ENCODE results near the gene TMEM98. TPM values are rescaled to one million over a fixed set of nuclear protein-coding genes. Genes with fewer than 3 reads are reported as not detected.

TMEM98 gene
- total RNA-seq, 2 donors from 2014 or later, result 134 to 137 TPM

- Mint-ChIP-seq H3K27me3 (ENCODE audit: insufficient read depth) (no peaks in the 10 kb centered on the region), H3K4me1 (peaks cover 30% of the 10 kb centered on the region), H3K27ac (no peak overlapping the region), H3K9me3 (peaks cover 4% of the 10 kb centered on the region), H3K4me3 (no peak overlapping the region), H3K36me3 (ENCODE audit: low read depth) (no peaks in the 10 kb centered on the region)
- WGBS, 2 experiments (ENCODE audit: insufficient coverage in 1 of 2, insufficient read length in 1 of 2), result 90 to 93% methylated on average over 1 to 6 of the region's 6 CpGs
- no peaks in the 10 kb centered on the region for H3K36me3 ChIP-seq (ENCODE audit: control insufficient read depth, insufficient read depth, low read length)
- TF ChIP-seq CTCF (conservative IDR thresholded peaks at IDR 0.05), result no peak
- H3K4me3 ChIP-seq (ENCODE audit: low read length), result no peak overlapping the region
- H3K27me3 ChIP-seq (ENCODE audit: control insufficient read depth, insufficient read depth, low read length, poor library complexity, severe bottlenecking), result no peaks in the 10 kb centered on the region
- no peaks in the 10 kb centered on the region for H3K9me3 ChIP-seq (ENCODE audit: control insufficient read depth, low read length)
- H3K27ac ChIP-seq (ENCODE audit: low read depth, low read length), result no peak overlapping the region
- no peak overlapping the region for H3K9ac ChIP-seq (ENCODE audit: extremely low read depth, low read length, poor library complexity, severe bottlenecking)
- H3K4me1 ChIP-seq (ENCODE audit: control insufficient read depth, insufficient read depth, low read length), result no peaks in the 10 kb centered on the region
- no peak for DNase-seq
Observed at GRCh38 chr17:32907583-32907982, 20.4 kb upstream of the TMEM98 start.

- Mint-ChIP-seq H3K4me1 (peaks cover 21% of the 10 kb centered on the region), H3K4me3 (no peak overlapping the region), H3K27ac (no peak overlapping the region), H3K9me3 (no peaks in the 10 kb centered on the region), H3K27me3 (ENCODE audit: insufficient read depth) (no peaks in the 10 kb centered on the region), H3K36me3 (ENCODE audit: low read depth) (no peaks in the 10 kb centered on the region)
- H3K27ac ChIP-seq (ENCODE audit: low read depth, low read length), result no peak overlapping the region
- TF ChIP-seq CTCF (conservative IDR thresholded peaks at IDR 0.05), result peak; percentile 86
- H3K9ac ChIP-seq (ENCODE audit: extremely low read depth, low read length, poor library complexity, severe bottlenecking), result no peak overlapping the region
- H3K4me1 ChIP-seq (ENCODE audit: control insufficient read depth, insufficient read depth, low read length), result no peaks in the 10 kb centered on the region
- H3K36me3 ChIP-seq (ENCODE audit: control insufficient read depth, insufficient read depth, low read length), result no peaks in the 10 kb centered on the region
- WGBS, 2 experiments (ENCODE audit: insufficient coverage in 1 of 2, insufficient read length in 1 of 2), result 32 to 47% methylated on average over 4 of the region's 4 CpGs
- DNase-seq, result peak; percentile 96
- H3K4me3 ChIP-seq (ENCODE audit: low read length), result no peak overlapping the region
- H3K9me3 ChIP-seq (ENCODE audit: control insufficient read depth, low read length), result no peaks in the 10 kb centered on the region
- no peaks in the 10 kb centered on the region for H3K27me3 ChIP-seq (ENCODE audit: control insufficient read depth, insufficient read depth, low read length, poor library complexity, severe bottlenecking)
Observed at GRCh38 chr17:32909787-32910369, 18.1 kb upstream of the TMEM98 start.

- no peak overlapping the region for H3K27ac Mint-ChIP-seq
- no peaks in the 10 kb centered on the region for H3K36me3 ChIP-seq (ENCODE audit: control insufficient read depth, insufficient read depth, low read length)
- H3K36me3 Mint-ChIP-seq (ENCODE audit: low read depth), result no peaks in the 10 kb centered on the region
- H3K9me3 ChIP-seq (ENCODE audit: control insufficient read depth, low read length), result no peaks in the 10 kb centered on the region
- no peak overlapping the region for H3K9ac ChIP-seq (ENCODE audit: extremely low read depth, low read length, poor library complexity, severe bottlenecking)
- TF ChIP-seq CTCF (conservative IDR thresholded peaks at IDR 0.05), result no peak
- no peaks in the 10 kb centered on the region for H3K27me3 ChIP-seq (ENCODE audit: control insufficient read depth, insufficient read depth, low read length, poor library complexity, severe bottlenecking)
- WGBS, 2 experiments (ENCODE audit: insufficient coverage in 1 of 2, insufficient read length in 1 of 2), result 91% methylated on average over 3 of the region's 3 CpGs; no CpG with 5 or more reads in 1 of the 2 experiments
- no peak for DNase-seq
- H3K27ac ChIP-seq (ENCODE audit: low read depth, low read length), result no peak overlapping the region
- H3K27me3 Mint-ChIP-seq (ENCODE audit: insufficient read depth), result no peaks in the 10 kb centered on the region
- peaks cover 14% of the 10 kb centered on the region for H3K4me1 Mint-ChIP-seq
- no peak overlapping the region for H3K4me3 ChIP-seq (ENCODE audit: low read length)
- H3K4me1 ChIP-seq (ENCODE audit: control insufficient read depth, insufficient read depth, low read length), result no peaks in the 10 kb centered on the region
- H3K4me3 Mint-ChIP-seq, result no peak overlapping the region
- H3K9me3 Mint-ChIP-seq, result no peaks in the 10 kb centered on the region
Observed at GRCh38 chr17:32910769-32911168, 17.2 kb upstream of the TMEM98 start.

Measured in endodermal cell (in vitro differentiated cells).